AG09309 (cell line): ENCODE data around the gene ZMIZ1.

Experiments
- DNase-seq: peaks from one replicate; pipeline ENCODE4 v3.0.0-alpha.2; 2010; ENCODE audit warnings: low read depth
- H3K4me3 ChIP-seq: 2 replicates; pipeline ENCODE4 v1.5.1; 2011; ENCODE audit warnings: mild to moderate bottlenecking, low read depth, low read length, moderate library complexity; ENCODE audit not compliant: control insufficient read depth
- TF ChIP-seq, protein P1 (sequence below): IDR thresholded peaks from 2 replicates; pipeline ENCODE4 v1.5.1; 2011; ENCODE audit warnings: mild to moderate bottlenecking, low read depth, low read length, inconsistent platforms; ENCODE audit not compliant: insufficient read depth, control insufficient read depth; ENCODE audit errors: missing control alignments

Gene ZMIZ1

DNA sequence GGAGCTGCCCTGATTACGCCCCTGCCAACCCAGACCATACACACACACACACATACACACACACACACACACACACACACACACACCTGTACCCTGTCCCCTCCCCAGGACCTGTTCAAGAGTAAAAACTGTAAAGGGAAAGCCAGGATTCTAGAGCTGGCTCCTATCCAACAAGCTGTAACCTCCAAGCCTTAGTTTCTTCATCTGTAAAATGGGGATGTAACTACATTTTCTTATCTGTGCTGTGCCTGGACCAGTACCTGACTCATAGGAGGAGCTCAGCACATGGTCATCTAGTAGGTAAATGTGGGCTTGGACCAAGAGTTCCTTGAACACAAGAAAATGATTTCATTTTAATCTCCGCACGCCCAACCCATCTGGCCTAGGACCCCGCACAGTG is 128.8 kb downstream of the ZMIZ1 start:
- no peak overlapping the region for H3K4me3 ChIP-seq

DNA sequence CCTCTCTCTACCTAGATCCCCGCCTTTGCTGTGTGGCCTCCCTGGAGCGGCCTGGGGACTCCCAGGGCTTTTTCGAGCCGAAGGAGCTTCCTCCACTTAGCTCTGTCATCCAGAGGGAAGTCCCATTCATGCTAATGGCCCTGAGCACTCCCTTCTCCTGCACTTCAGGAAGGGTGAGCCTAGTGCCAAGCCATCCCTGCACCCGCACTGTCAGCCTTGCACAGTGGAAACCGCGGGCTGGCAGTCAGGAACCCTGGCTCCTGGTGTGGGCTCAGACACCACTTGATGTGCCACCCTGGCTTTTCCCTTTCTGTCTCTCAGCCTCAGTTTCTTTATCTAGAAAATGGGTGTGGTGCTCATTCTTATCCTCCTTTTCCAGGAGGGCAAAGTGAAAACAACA is 131.6 kb downstream of the ZMIZ1 start:
- TF ChIP-seq, protein P1, sequence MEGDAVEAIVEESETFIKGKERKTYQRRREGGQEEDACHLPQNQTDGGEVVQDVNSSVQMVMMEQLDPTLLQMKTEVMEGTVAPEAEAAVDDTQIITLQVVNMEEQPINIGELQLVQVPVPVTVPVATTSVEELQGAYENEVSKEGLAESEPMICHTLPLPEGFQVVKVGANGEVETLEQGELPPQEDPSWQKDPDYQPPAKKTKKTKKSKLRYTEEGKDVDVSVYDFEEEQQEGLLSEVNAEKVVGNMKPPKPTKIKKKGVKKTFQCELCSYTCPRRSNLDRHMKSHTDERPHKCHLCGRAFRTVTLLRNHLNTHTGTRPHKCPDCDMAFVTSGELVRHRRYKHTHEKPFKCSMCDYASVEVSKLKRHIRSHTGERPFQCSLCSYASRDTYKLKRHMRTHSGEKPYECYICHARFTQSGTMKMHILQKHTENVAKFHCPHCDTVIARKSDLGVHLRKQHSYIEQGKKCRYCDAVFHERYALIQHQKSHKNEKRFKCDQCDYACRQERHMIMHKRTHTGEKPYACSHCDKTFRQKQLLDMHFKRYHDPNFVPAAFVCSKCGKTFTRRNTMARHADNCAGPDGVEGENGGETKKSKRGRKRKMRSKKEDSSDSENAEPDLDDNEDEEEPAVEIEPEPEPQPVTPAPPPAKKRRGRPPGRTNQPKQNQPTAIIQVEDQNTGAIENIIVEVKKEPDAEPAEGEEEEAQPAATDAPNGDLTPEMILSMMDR, result no peak
- DNase-seq, result no peak
- no peak overlapping the region for H3K4me3 ChIP-seq

More for the DNA sequence above, 128.8 kb downstream of the ZMIZ1 start:
- DNase-seq, result no peak
- TF ChIP-seq, protein P1, result no peak

DNA sequence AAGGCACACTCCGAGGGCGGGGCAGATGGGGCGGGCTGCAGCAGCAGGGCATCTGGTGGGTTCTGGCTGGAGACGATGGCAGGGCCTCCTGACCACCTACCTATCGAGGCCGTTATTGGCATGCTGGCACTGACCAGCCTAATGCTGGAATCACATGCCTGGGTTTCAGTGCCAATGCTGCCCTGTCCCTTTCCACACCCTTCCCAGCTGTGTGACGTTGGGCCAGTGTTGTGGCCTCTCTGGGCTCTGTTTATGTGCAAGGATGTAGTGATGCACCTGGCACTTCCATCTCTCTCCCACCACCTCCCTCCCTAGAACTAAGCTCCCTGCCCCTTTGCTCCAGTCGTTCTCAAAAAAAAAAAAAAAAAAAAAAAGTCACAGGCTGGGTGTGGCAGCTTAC is 132.9 kb downstream of the ZMIZ1 start:
- TF ChIP-seq, protein P1, result no peak
- H3K4me3 ChIP-seq, result no peak overlapping the region
- DNase-seq, result no peak

- H3K4me3 ChIP-seq, result no peak overlapping the region
- DNase-seq, result no peak
- TF ChIP-seq, protein P1, result peak; percentile 54
Measured at GRCh38 chr10:79202188-79203013, 133.6 kb downstream of the ZMIZ1 start.

DNA sequence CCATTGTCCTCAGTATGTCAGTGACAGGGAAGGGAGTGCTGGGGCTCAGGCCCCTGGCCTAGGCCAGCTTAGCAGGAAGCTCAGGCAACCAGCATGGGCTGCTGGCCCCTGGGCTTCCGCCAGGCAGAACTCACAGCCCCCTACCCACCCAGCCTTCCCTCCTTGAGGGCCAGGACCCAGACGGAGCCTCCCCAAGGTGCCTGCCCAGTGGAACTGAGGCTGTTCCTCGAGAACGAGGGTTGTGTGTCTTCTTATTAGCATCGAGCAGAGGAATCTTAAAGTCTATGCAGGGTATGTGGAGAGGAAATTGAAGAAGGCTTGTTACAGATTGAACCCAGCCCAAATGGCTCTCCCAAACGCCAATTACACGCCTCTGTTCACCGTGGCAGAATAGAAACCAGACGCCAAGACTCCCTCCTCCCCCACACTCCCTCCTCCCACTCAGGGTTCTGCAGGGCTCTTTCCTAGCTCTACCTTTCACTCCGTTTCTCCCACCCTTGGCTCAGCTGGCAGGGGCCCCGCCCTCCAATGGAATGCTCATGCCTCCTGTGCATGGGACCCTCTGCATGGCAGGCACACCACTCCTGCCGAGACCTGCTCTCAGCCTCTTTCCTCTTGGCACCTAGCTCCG is 134.4 kb downstream of the ZMIZ1 start:
- DNase-seq, result no peak
- TF ChIP-seq, protein P1, result no peak
- no peak overlapping the region for H3K4me3 ChIP-seq

GRCh38 chr10:79203833-79204232 is 135.1 kb downstream of the ZMIZ1 start:
- no peak overlapping the region for H3K4me3 ChIP-seq
- TF ChIP-seq, protein P1, result no peak
- no peak for DNase-seq
